Measurements from ENCODE around the gene S100PBP.

The S100PBP gene

GRCh38 chr1:32899586-32900296 is 82.3 kb downstream of the S100PBP start:
- Histone ChIP-seq H3K27ac (ENCODE audit: low read length) (no peak overlapping the region), H3K4me3 (ENCODE audit: low read length) (no peak overlapping the region), H2AFZ (ENCODE audit: low read length) (no peak overlapping the region), H3K27me3 (replicated peaks; ENCODE audit: insufficient read depth, low read length) (peaks cover 11% of the 10 kb centered on the region), H3K9me3 (replicated peaks; ENCODE audit: insufficient read depth, low read length) (no peaks in the 10 kb centered on the region), H3K9ac (ENCODE audit: low read length) (no peak overlapping the region), H3K36me3 (replicated peaks; ENCODE audit: insufficient read depth, low read length) (no peaks in the 10 kb centered on the region), H3K9me2 (replicated peaks; ENCODE audit: insufficient read depth, low read length) (no peaks in the 10 kb centered on the region), H3K4me2 (ENCODE audit: low read depth, low read length) (no peak overlapping the region), H3K79me2 (ENCODE audit: low read length) (no peaks in the 10 kb centered on the region), H3F3A (ENCODE audit: insufficient read depth, low read length) (no peaks in the 10 kb centered on the region), H4K20me1 (ENCODE audit: insufficient read depth, low read length) (no peaks in the 10 kb centered on the region), H3K4me1 (ENCODE audit: low read length) (no peaks in the 10 kb centered on the region)
- DNase-seq: no peak
- TF ChIP-seq EZH2phosphoT487 (IDR thresholded peaks at IDR 0.05; ENCODE audit: low read length): no peak
- no peak for TF ChIP-seq EZH2 (optimal IDR thresholded peaks at IDR 0.05; ENCODE audit: low read depth, low read length)
- TF ChIP-seq, protein P1, sequence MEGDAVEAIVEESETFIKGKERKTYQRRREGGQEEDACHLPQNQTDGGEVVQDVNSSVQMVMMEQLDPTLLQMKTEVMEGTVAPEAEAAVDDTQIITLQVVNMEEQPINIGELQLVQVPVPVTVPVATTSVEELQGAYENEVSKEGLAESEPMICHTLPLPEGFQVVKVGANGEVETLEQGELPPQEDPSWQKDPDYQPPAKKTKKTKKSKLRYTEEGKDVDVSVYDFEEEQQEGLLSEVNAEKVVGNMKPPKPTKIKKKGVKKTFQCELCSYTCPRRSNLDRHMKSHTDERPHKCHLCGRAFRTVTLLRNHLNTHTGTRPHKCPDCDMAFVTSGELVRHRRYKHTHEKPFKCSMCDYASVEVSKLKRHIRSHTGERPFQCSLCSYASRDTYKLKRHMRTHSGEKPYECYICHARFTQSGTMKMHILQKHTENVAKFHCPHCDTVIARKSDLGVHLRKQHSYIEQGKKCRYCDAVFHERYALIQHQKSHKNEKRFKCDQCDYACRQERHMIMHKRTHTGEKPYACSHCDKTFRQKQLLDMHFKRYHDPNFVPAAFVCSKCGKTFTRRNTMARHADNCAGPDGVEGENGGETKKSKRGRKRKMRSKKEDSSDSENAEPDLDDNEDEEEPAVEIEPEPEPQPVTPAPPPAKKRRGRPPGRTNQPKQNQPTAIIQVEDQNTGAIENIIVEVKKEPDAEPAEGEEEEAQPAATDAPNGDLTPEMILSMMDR (IDR thresholded peaks at IDR 0.05; ENCODE audit: low read length): no peak

GRCh38 chr1:32900371-32900955 is 83.0 kb downstream of the S100PBP start:
- no peak for DNase-seq
- Histone ChIP-seq H3K27ac (ENCODE audit: low read length) (no peak overlapping the region), H2AFZ (ENCODE audit: low read length) (peak overlapping the region; percentile 9; the same call in 1 of the 2 replicates), H3K4me3 (ENCODE audit: low read length) (peak overlapping the region; percentile 53), H3K4me1 (ENCODE audit: low read length) (no peaks in the 10 kb centered on the region), H3K79me2 (ENCODE audit: low read length) (no peaks in the 10 kb centered on the region), H3K36me3 (replicated peaks; ENCODE audit: insufficient read depth, low read length) (no peaks in the 10 kb centered on the region), H3K9me2 (replicated peaks; ENCODE audit: insufficient read depth, low read length) (no peaks in the 10 kb centered on the region), H3F3A (ENCODE audit: insufficient read depth, low read length) (no peaks in the 10 kb centered on the region), H3K27me3 (replicated peaks; ENCODE audit: insufficient read depth, low read length) (peaks cover 11% of the 10 kb centered on the region), H3K9ac (ENCODE audit: low read length) (no peak overlapping the region), H3K9me3 (replicated peaks; ENCODE audit: insufficient read depth, low read length) (no peaks in the 10 kb centered on the region), H4K20me1 (ENCODE audit: insufficient read depth, low read length) (no peaks in the 10 kb centered on the region), H3K4me2 (ENCODE audit: low read depth, low read length) (peak overlapping the region; percentile 51)
- TF ChIP-seq, protein P1 (IDR thresholded peaks at IDR 0.05; ENCODE audit: low read length): no peak
- no peak for TF ChIP-seq EZH2 (optimal IDR thresholded peaks at IDR 0.05; ENCODE audit: low read depth, low read length)
- no peak for TF ChIP-seq EZH2phosphoT487 (IDR thresholded peaks at IDR 0.05; ENCODE audit: low read length)

DNA sequence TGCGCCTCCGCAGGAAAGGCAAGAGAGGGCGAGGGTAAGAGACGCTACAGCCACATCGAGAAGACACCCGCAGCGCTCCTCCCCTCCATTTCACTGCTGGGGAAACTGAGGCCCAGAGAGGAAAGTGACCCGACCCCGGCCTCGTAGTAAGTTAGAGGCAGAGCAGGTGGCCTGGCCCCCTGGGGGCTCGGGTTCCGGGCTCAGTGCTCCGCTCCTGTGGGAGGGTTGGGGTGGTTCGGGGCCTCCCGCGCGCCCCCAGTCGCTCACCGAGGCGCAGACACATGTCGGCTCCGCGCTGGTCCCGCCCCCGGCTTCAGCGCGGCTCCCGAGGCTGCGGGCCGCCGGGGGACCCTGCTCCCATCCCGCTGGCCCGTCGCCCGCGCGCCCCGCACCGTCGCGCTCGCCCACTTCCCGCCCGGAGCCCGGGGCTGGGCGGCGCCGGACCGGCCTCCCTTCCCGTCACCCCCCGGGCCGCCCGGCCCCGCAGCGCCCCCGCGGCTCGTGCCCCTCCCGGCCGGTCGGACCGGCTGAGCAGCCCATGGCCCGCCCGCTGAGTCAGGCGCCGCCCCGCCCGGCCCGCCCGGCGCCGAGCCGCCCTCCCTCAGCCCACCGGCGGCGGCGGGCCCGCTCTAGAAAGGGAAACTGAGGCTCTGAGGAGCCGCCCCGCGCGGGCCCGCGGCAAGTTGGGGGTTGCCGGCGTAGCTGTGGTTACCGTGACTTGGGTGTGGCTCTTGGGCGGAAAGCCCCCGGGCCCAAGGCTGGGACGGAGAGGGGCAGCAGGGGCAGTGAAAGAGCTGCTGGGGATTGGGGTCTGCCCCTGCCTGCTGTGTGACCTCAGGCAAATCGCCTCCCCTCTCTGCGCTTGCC is 83.7 kb downstream of the S100PBP start, which contains the start of gene TMEM54:
Gene TMEM54, minus strand, starts transcription at position 434 of the 867 bp plus-strand sequence. Its CDS starts 151 bp downstream, at position 283.
- no peak within 1 kb of the TSS; the same call in 1 of the 2 replicates for H3K9ac ChIP-seq (ENCODE audit: low read length)
- DNase-seq: no peak

More for the DNA sequence above, 83.7 kb downstream of the S100PBP start, which contains the start of gene TMEM54:
- H4K20me1 ChIP-seq (ENCODE audit: insufficient read depth, low read length): no peaks in the 10 kb centered on the region
- peaks cover 11% of the 10 kb centered on the region for H3K27me3 ChIP-seq (replicated peaks; ENCODE audit: insufficient read depth, low read length)
- no peaks in the 10 kb centered on the region for H3K36me3 ChIP-seq (replicated peaks; ENCODE audit: insufficient read depth, low read length)
- peak within 1 kb of the TSS; percentile 87 for H2AFZ ChIP-seq (ENCODE audit: low read length)
- H3K4me2 ChIP-seq (ENCODE audit: low read depth, low read length): peak within 1 kb of the TSS; percentile 85
- no peaks in the 10 kb centered on the region for H3K9me2 ChIP-seq (replicated peaks; ENCODE audit: insufficient read depth, low read length)
- H3K4me3 ChIP-seq (ENCODE audit: low read length): peak within 1 kb of the TSS; percentile 59
- no peak within 1 kb of the TSS for H3K27ac ChIP-seq (ENCODE audit: low read length)
- no peaks in the 10 kb centered on the region for H3K4me1 ChIP-seq (ENCODE audit: low read length)
- H3K9me3 ChIP-seq (replicated peaks; ENCODE audit: insufficient read depth, low read length): no peaks in the 10 kb centered on the region
- TF ChIP-seq, protein P1 (IDR thresholded peaks at IDR 0.05; ENCODE audit: low read length): no peak
- no peak for TF ChIP-seq EZH2 (optimal IDR thresholded peaks at IDR 0.05; ENCODE audit: low read depth, low read length)
- no peak for TF ChIP-seq EZH2phosphoT487 (IDR thresholded peaks at IDR 0.05; ENCODE audit: low read length)
- H3K79me2 ChIP-seq (ENCODE audit: low read length): no peaks in the 10 kb centered on the region
- H3F3A ChIP-seq (ENCODE audit: insufficient read depth, low read length): no peaks in the 10 kb centered on the region
